DOHH2 (cell line): ENCODE data around the gene RUNX2.

Source experiments
- H3F3A ChIP-seq: fragments of 200-600 bp; sonication (generic), shearing (Covaris generic); 2 replicates; pipeline ENCODE4 v1.6.0; 2016; ENCODE audit warnings: antibody characterized with exemption, mild to moderate bottlenecking; ENCODE audit not compliant: control insufficient read depth, insufficient read depth
- H3K27ac ChIP-seq: fragments of 200-600 bp; sonication (generic); 2 replicates; pipeline ENCODE4 v1.5.1; 2014; ENCODE audit warnings: low read depth, mild to moderate bottlenecking, low read length, moderate library complexity
- H3K27me3 ChIP-seq: fragments of 200-600 bp; sonication (generic); 2 replicates; pipeline ENCODE4 v1.6.1; 2014; ENCODE audit warnings: mild to moderate bottlenecking, low read length, mixed read lengths; ENCODE audit not compliant: control insufficient read depth
- H3K36me3 ChIP-seq: fragments of 200-600 bp; sonication (generic); 2 replicates; pipeline ENCODE4 v1.6.1; 2014; ENCODE audit warnings: mild to moderate bottlenecking, low read length, moderate library complexity, mixed read lengths; ENCODE audit not compliant: control insufficient read depth
- H3K4me1 ChIP-seq: fragments of 200-600 bp; sonication (generic); 2 replicates; pipeline ENCODE4 v1.6.1; 2014; ENCODE audit warnings: mild to moderate bottlenecking, low read length, mixed read lengths; ENCODE audit not compliant: control insufficient read depth
- H3K4me2 ChIP-seq: fragments of 200-600 bp; sonication (generic); 2 replicates; pipeline ENCODE4 v1.6.0; 2014; ENCODE audit warnings: mild to moderate bottlenecking, low read length, moderate library complexity
- H3K4me3 ChIP-seq: fragments of 200-600 bp; sonication (generic); 2 replicates; pipeline ENCODE4 v1.5.1; 2014; ENCODE audit warnings: mild to moderate bottlenecking, low read length, mixed read lengths
- H3K79me2 ChIP-seq: fragments of 200-600 bp; sonication (generic); 2 replicates; pipeline ENCODE4 v1.6.1; 2014; ENCODE audit warnings: mild to moderate bottlenecking, low read length, mixed read lengths; ENCODE audit not compliant: control insufficient read depth
- H3K9me2 ChIP-seq: fragments of 200-600 bp; sonication (generic); replicated peaks from 2 replicates; pipeline ENCODE4 v1.6.1; 2014; ENCODE audit warnings: mild to moderate bottlenecking, low read length, mixed read lengths; ENCODE audit not compliant: control insufficient read depth
- H3K9me3 ChIP-seq: fragments of 200-600 bp; sonication (generic); 2 replicates; pipeline ENCODE4 v1.6.1; 2014; ENCODE audit warnings: antibody characterized with exemption, low read length, mixed read lengths; ENCODE audit not compliant: control insufficient read depth, insufficient read depth
- H4K20me1 ChIP-seq: fragments of 200-600 bp; sonication (generic); 2 replicates; pipeline ENCODE4 v1.6.0; 2014; ENCODE audit warnings: low read depth, mild to moderate bottlenecking, antibody characterized with exemption, low read length, moderate library complexity; ENCODE audit not compliant: control insufficient read depth, insufficient read depth
- CTCF ChIP-seq: fragments of 200-600 bp; sonication (generic); IDR thresholded peaks from one replicate; pipeline ENCODE4 v1.5.1; 2014; ENCODE audit warnings: antibody characterized with exemption, mild to moderate bottlenecking, low read depth, low read length; ENCODE audit not compliant: poor library complexity, severe bottlenecking
- EZH2phosphoT487 ChIP-seq: fragments of 200-600 bp; sonication (generic); IDR thresholded peaks from 2 replicates; pipeline ENCODE4 v1.6.1; 2017; ENCODE audit warnings: borderline replicate concordance, mild to moderate bottlenecking, antibody characterized with exemption, low read length, moderate library complexity, mixed read lengths

RUNX2 gene

DNA sequence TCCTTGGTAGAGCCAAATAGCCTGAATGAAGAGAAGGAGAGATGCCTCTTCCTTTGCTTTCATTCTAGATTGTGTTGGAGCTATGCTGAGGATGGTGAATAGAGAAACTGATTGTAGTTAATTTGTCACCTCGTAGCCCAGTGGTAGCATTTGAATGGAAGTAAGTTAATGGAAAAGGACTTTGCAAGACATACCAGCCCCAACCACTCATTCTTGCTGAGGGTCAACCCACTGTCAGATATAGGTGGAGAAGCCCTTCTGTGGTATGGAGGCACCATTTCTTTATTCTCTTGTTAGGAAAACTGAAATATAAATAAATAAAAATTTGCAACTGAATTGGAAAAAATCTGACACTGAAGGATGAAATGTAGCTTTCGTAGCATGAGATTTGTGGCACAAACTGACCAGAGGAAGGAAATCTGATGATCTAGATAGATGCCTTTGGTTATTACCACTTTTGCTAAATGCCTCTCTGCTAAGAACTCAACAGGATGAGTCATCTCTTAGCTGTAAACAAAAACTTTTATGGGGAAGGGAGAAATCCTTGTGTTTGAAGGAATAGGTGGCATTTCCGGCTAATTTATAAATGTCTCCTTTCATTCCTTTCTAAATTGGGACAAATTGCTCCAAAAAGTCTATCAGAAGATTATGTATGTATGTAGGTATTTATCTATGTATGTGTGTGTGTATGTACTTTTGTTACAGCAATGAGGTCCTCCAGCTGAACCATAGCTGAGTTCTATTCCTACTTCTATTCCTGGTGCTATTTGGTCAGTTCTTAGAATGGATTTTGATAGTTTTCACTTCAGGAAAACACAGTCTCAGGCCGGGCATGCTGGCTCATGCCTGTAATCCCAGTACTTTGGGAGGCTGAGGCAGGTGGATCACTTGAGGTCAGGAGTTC lies 126.1 kb downstream of the RUNX2 start:
- TF ChIP-seq EZH2phosphoT487, result no peak
- TF ChIP-seq CTCF, result no peak
- Histone ChIP-seq H3K36me3 (no peaks in the 10 kb centered on the region), H3K79me2 (no peaks in the 10 kb centered on the region), H3K4me3 (no peak overlapping the region), H3K9me3 (no peaks in the 10 kb centered on the region), H4K20me1 (no peaks in the 10 kb centered on the region), H3K4me2 (no peak overlapping the region), H3K4me1 (no peaks in the 10 kb centered on the region), H3K27me3 (peaks cover 39% of the 10 kb centered on the region), H3K9me2 (no peaks in the 10 kb centered on the region), H3F3A (no peaks in the 10 kb centered on the region), H3K27ac (no peak overlapping the region)

GRCh38 chr6:45455408-45455807 lies 127.3 kb downstream of the RUNX2 start:
- Histone ChIP-seq H3K27me3 (peaks cover 37% of the 10 kb centered on the region), H4K20me1 (no peaks in the 10 kb centered on the region), H3F3A (no peaks in the 10 kb centered on the region), H3K9me2 (no peaks in the 10 kb centered on the region), H3K27ac (no peak overlapping the region), H3K79me2 (no peaks in the 10 kb centered on the region), H3K9me3 (no peaks in the 10 kb centered on the region), H3K4me3 (no peak overlapping the region), H3K4me1 (no peaks in the 10 kb centered on the region), H3K4me2 (no peak overlapping the region), H3K36me3 (no peaks in the 10 kb centered on the region)
- TF ChIP-seq EZH2phosphoT487 (no peak), CTCF (no peak)

DNA sequence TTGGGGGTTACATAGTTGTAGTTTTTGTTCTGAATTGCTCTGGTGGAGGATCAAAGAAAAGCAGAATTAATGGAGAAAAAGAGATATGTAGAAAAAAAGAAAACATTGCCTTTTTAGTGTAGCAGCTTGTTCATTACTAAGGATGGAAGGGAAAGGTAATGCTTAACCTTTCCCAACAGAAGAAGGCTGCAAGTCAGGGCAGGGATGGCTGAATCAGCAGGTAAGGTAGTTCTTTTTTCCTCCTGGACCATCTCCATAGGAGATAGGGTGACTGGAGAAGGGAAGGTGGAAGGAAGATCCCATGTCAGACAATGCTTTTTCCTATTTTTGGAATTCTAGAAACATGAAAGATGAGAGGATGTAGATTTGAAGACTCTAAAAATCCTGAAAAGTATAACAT lies 129.0 kb downstream of the RUNX2 start:
- TF ChIP-seq CTCF (no peak), EZH2phosphoT487 (no peak)
- peaks cover 32% of the 10 kb centered on the region for H3K27me3 ChIP-seq
- no peaks in the 10 kb centered on the region for H3K4me1 ChIP-seq
- H3K36me3 ChIP-seq, result no peaks in the 10 kb centered on the region
- no peaks in the 10 kb centered on the region for H3F3A ChIP-seq
- H3K4me2 ChIP-seq, result no peak overlapping the region
- no peaks in the 10 kb centered on the region for H3K79me2 ChIP-seq
- no peaks in the 10 kb centered on the region for H3K9me2 ChIP-seq
- no peaks in the 10 kb centered on the region for H3K9me3 ChIP-seq
- H4K20me1 ChIP-seq, result no peaks in the 10 kb centered on the region
- H3K4me3 ChIP-seq, result no peak overlapping the region
- H3K27ac ChIP-seq, result no peak overlapping the region
